NCI-H2196 treated with DMSO at 0.1 percent for 48 hours (cell line): ENCODE results near the gene LYRM1.
"Not testable (repeated sequence)": the region's sequence is repeated elsewhere in the genome, so short reads cannot be mapped to it uniquely, and the experiment has no call there.

Source experiments
- DNase-seq: peaks from one replicate; lab custom pipeline; 2025; ENCODE audit not compliant: unreplicated experiment; lab: John Stamatoyannopoulos, UW

The LYRM1 gene

GRCh38 chr16:20931066-20931600, 30.6 kb downstream of the LYRM1 start:
- no peak for DNase-seq

GRCh38 chr16:20933589-20933988, 33.0 kb downstream of the LYRM1 start:
- DNase-seq = no peak

- no peak for DNase-seq
Observed at GRCh38 chr16:20937736-20938135, 37.2 kb downstream of the LYRM1 start.

- no peak for DNase-seq
Observed at GRCh38 chr16:20938426-20938825, 37.9 kb downstream of the LYRM1 start.

GRCh38 chr16:20939611-20940010, 39.0 kb downstream of the LYRM1 start:
- DNase-seq = no peak

GRCh38 chr16:20940871-20941635, 40.5 kb downstream of the LYRM1 start:
- no peak for DNase-seq

- DNase-seq = no peak
Observed at GRCh38 chr16:20941636-20941926, 41.0 kb downstream of the LYRM1 start.

GRCh38 chr16:20942256-20942655, 41.7 kb downstream of the LYRM1 start:
- DNase-seq = no peak

GRCh38 chr16:20944861-20945574, 44.4 kb downstream of the LYRM1 start:
- DNase-seq = no peak

GRCh38 chr16:20945575-20945875, 45.0 kb downstream of the LYRM1 start:
- not testable (repeated sequence) for DNase-seq

GRCh38 chr16:20946015-20946629, 45.6 kb downstream of the LYRM1 start:
- no peak for DNase-seq

GRCh38 chr16:20948444-20948843, 47.9 kb downstream of the LYRM1 start:
- DNase-seq = no peak

- DNase-seq = no peak
Observed at GRCh38 chr16:20949660-20950059, 49.1 kb downstream of the LYRM1 start.

- DNase-seq = no peak
Observed at GRCh38 chr16:20950294-20950693, 49.7 kb downstream of the LYRM1 start.

GRCh38 chr16:20952139-20952920, 51.8 kb downstream of the LYRM1 start:
- no peak for DNase-seq

GRCh38 chr16:20954574-20954973, 54.0 kb downstream of the LYRM1 start:
- DNase-seq = no peak

- DNase-seq = no peak
Observed at GRCh38 chr16:20956319-20956718, 55.7 kb downstream of the LYRM1 start.

GRCh38 chr16:20957153-20957552, 56.6 kb downstream of the LYRM1 start:
- no peak for DNase-seq

GRCh38 chr16:20960899-20961298, 60.3 kb downstream of the LYRM1 start:
- no peak for DNase-seq

- DNase-seq = no peak
Observed at GRCh38 chr16:20968765-20969164, 68.2 kb downstream of the LYRM1 start.

GRCh38 chr16:20969386-20969785, 68.8 kb downstream of the LYRM1 start:
- DNase-seq = no peak
